ENCODE measurements around the gene NPEPL1.
"Not testable (repeated sequence)": the region's sequence is repeated elsewhere in the genome, so short reads cannot be mapped to it uniquely, and the experiment has no call there.

NPEPL1 gene

GRCh38 chr20:58715801-58716475 is 23.3 kb downstream of the NPEPL1 start:
- DNase-seq = no peak

- DNase-seq = no peak
These were observed 24.1 kb downstream of the NPEPL1 start for GRCh38 chr20:58716476-58717277.

- DNase-seq = no peak
These were observed 24.9 kb downstream of the NPEPL1 start for GRCh38 chr20:58717278-58718091.

- no peak for DNase-seq
These were observed 25.5 kb downstream of the NPEPL1 start for GRCh38 chr20:58718121-58718563.

GRCh38 chr20:58718729-58719128 is 26.1 kb downstream of the NPEPL1 start:
- DNase-seq = no peak

- no peak for DNase-seq
These were observed 26.7 kb downstream of the NPEPL1 start for GRCh38 chr20:58719258-58719657.

GRCh38 chr20:58719971-58720371 is 27.4 kb downstream of the NPEPL1 start:
- no peak for DNase-seq

- no peak for DNase-seq
These were observed 28.3 kb downstream of the NPEPL1 start for GRCh38 chr20:58720890-58721289.

- no peak for DNase-seq
These were observed 29.6 kb downstream of the NPEPL1 start for GRCh38 chr20:58721951-58722778.

- no peak for DNase-seq
These were observed 30.5 kb downstream of the NPEPL1 start for GRCh38 chr20:58722877-58723627.

- no peak for DNase-seq
These were observed 31.0 kb downstream of the NPEPL1 start for GRCh38 chr20:58723628-58723984.

- not testable (repeated sequence) for DNase-seq
These were observed 33.6 kb downstream of the NPEPL1 start for GRCh38 chr20:58726156-58726555.

GRCh38 chr20:58731192-58731591 is 38.6 kb downstream of the NPEPL1 start:
- DNase-seq = no peak

GRCh38 chr20:58737198-58737597 is 44.6 kb downstream of the NPEPL1 start:
- DNase-seq = no peak

GRCh38 chr20:58740356-58741308 is 48.0 kb downstream of the NPEPL1 start:
- DNase-seq = no peak

- no peak for DNase-seq
These were observed 48.8 kb downstream of the NPEPL1 start for GRCh38 chr20:58741384-58741783.

- no peak for DNase-seq
These were observed 50.3 kb downstream of the NPEPL1 start for GRCh38 chr20:58742668-58743566.

GRCh38 chr20:58743929-58744534 is 51.4 kb downstream of the NPEPL1 start:
- no peak for DNase-seq

GRCh38 chr20:58744836-58745235 is 52.2 kb downstream of the NPEPL1 start:
- no peak for DNase-seq
